IMR-90 (cell line): Measurements from ENCODE around the gene PLXNA4. TPM values are rescaled to one million over a fixed set of nuclear protein-coding genes. Genes with fewer than 3 reads are reported as not detected.

Experiments
- ATAC-seq: fragments of 200-7000 bp; cut with Tn5 transposase; 2 replicates; pipeline ENCODE4 v1.9.1; 2020; ENCODE audit warnings: low read depth, mild to moderate bottlenecking, moderate library complexity
- BruUV-seq: library from RNA; stranded (reverse); fragments of 400-500 nt; replicated peaks from 2 replicates; lab custom pipeline; 2021; lab: Mats Ljungman, UMichigan
- CTCF ChIA-PET: fragments of 300-600 bp; formaldehyde crosslinking; extraction: SDS; loops from one replicate; lab custom pipeline; 2021; ENCODE audit warnings: antibody characterized with exemption; lab: Yijun Ruan, JAX
- POLR2A ChIA-PET: fragments of 300-600 bp; sonication (Branson Sonifier 250); formaldehyde crosslinking; loops from one replicate; lab custom pipeline; 2022; ENCODE audit warnings: antibody characterized with exemption; ENCODE audit not compliant: unreplicated experiment; lab: Charles Lee
- DNase-seq: peaks from one replicate; pipeline ENCODE4 v3.0.0; 2013
- H2AFZ ChIP-seq: replicated peaks from 2 replicates; pipeline ENCODE3; 2013; ENCODE audit warnings: low read length, mild to moderate bottlenecking; ENCODE audit not compliant: poor library complexity
- H2AK5ac ChIP-seq: 2 replicates; pipeline ENCODE4 v1.6.1; 2013; ENCODE audit warnings: low read depth, low read length, inconsistent platforms
- H2AK9ac ChIP-seq: replicated peaks from 2 replicates; pipeline ENCODE3; 2013; ENCODE audit warnings: mild to moderate bottlenecking, low read depth, low read length, moderate library complexity; ENCODE audit not compliant: poor library complexity
- H2BK120ac ChIP-seq: 2 replicates; pipeline ENCODE4 v1.6.1; 2013; ENCODE audit warnings: low read depth, low read length, inconsistent platforms
- H2BK15ac ChIP-seq: 3 replicates; pipeline ENCODE4 v1.6.1; 2013; ENCODE audit warnings: low read depth, low read length, inconsistent platforms
- H2BK20ac ChIP-seq: 2 replicates; pipeline ENCODE4 v1.6.1; 2013; ENCODE audit warnings: low read depth, mild to moderate bottlenecking, inconsistent platforms, low read length, moderate library complexity
- H2BK5ac ChIP-seq: 2 replicates; pipeline ENCODE4 v1.6.1; 2013; ENCODE audit warnings: mild to moderate bottlenecking, low read depth, low read length, inconsistent platforms; ENCODE audit not compliant: poor library complexity, severe bottlenecking
- H3K14ac ChIP-seq: replicated peaks from 2 replicates; pipeline ENCODE4 v1.6.1; 2013; ENCODE audit warnings: low read depth, low read length, inconsistent platforms
- H3K18ac ChIP-seq: 2 replicates; pipeline ENCODE4 v1.6.1; 2013; ENCODE audit warnings: low read depth, low read length, control low read depth
- H3K23ac ChIP-seq: 2 replicates; pipeline ENCODE4 v1.6.1; 2013; ENCODE audit warnings: low read depth, low read length, inconsistent platforms
- H3K27ac ChIP-seq: 2 replicates; pipeline ENCODE4 v1.5.1; 2013; ENCODE audit warnings: mild to moderate bottlenecking, control low read depth, low read length; ENCODE audit not compliant: insufficient read depth
- H3K27me3 ChIP-seq: 2 replicates; pipeline ENCODE4 v1.6.1; 2013; ENCODE audit warnings: low read length; ENCODE audit not compliant: control insufficient read depth, insufficient read depth
- H3K36me3 ChIP-seq: 2 replicates; pipeline ENCODE4 v1.6.1; 2013; ENCODE audit warnings: low read length, mixed read lengths; ENCODE audit not compliant: control insufficient read depth, insufficient read depth
- H3K4ac ChIP-seq: 2 replicates; pipeline ENCODE4 v1.6.1; 2013; ENCODE audit warnings: low read depth, low read length, inconsistent platforms
- H3K4me1 ChIP-seq: 2 replicates; pipeline ENCODE4 v1.6.1; 2013; ENCODE audit warnings: low read length, mixed read lengths; ENCODE audit not compliant: control insufficient read depth, insufficient read depth
- H3K4me2 ChIP-seq: 2 replicates; pipeline ENCODE4 v1.6.1; 2013; ENCODE audit warnings: low read depth, mild to moderate bottlenecking, control low read depth, low read length, moderate library complexity
- H3K4me3 ChIP-seq: 2 replicates; pipeline ENCODE4 v1.5.1; 2013; ENCODE audit warnings: low read depth, mild to moderate bottlenecking, control low read depth, low read length, moderate library complexity; ENCODE audit not compliant: insufficient read depth
- H3K56ac ChIP-seq: 2 replicates; pipeline ENCODE4 v1.6.1; 2013; ENCODE audit warnings: low read length, inconsistent platforms; ENCODE audit not compliant: insufficient read depth; ENCODE audit errors: extremely low read depth
- H3K79me1 ChIP-seq, 2 experiments: 2 replicates each; pipeline ENCODE4 v1.6.1; 2013; ENCODE audit warnings: low read length in 2 of 2, inconsistent platforms in 1 of 2, low read depth in 1 of 2
- H3K9ac ChIP-seq: 2 replicates; pipeline ENCODE4 v1.6.1; 2013; ENCODE audit warnings: low read depth, low read length, control low read depth
- H3K9me1 ChIP-seq: 2 replicates; pipeline ENCODE4 v1.6.1; 2013; ENCODE audit warnings: low read length, inconsistent platforms; ENCODE audit not compliant: insufficient read depth
- H3K9me3 ChIP-seq: 2 replicates; pipeline ENCODE4 v1.6.1; 2013; ENCODE audit warnings: low read length; ENCODE audit not compliant: control insufficient read depth, insufficient read depth
- H4K20me1 ChIP-seq: 2 replicates; pipeline ENCODE4 v1.6.1; 2013; ENCODE audit warnings: low read length, inconsistent platforms; ENCODE audit not compliant: insufficient read depth
- H4K5ac ChIP-seq: 2 replicates; pipeline ENCODE4 v1.6.1; 2013; ENCODE audit warnings: mild to moderate bottlenecking, low read depth, low read length, control low read depth
- H4K8ac ChIP-seq, 2 experiments: 2 replicates each; pipeline ENCODE4 v1.6.1; 2013; ENCODE audit warnings: low read depth in 2 of 2, low read length in 2 of 2, control low read depth in 1 of 2, inconsistent platforms in 1 of 2
- H4K91ac ChIP-seq: 2 replicates; pipeline ENCODE4 v1.6.1; 2013; ENCODE audit warnings: low read depth, low read length, inconsistent platforms; ENCODE audit not compliant: insufficient read depth
- MAFK ChIP-seq: IDR thresholded peaks from 2 replicates; pipeline ENCODE4 v1.6.1; 2012; ENCODE audit warnings: low read depth, low read length, improper control_type of control experiment
- MXI1 ChIP-seq: IDR thresholded peaks from 2 replicates; pipeline ENCODE4 v1.6.1; 2012; ENCODE audit warnings: low read depth, mild to moderate bottlenecking, low read length, moderate library complexity, borderline replicate concordance
- RAD21 ChIP-seq: IDR thresholded peaks from 2 replicates; pipeline ENCODE4 v1.6.1; 2012; ENCODE audit warnings: low read length, improper control_type of control experiment
- WGBS, 2 experiments: methylation state at CpG; one replicate each; pipeline versions ENCODE4 v1.1.5 to v1.1.7; 2013; ENCODE audit warnings: missing lambda C conversion rate in 2 of 2; ENCODE audit not compliant: insufficient read length in 1 of 2; ENCODE audit errors: extremely low coverage in 2 of 2; 5-methylcytosine and 5-hydroxymethylcytosine counted together
- dilution Hi-C: fragments of 300-500 bp; cut with HindIII; formaldehyde crosslinking; loops from one replicate; pipeline ENCODE4 v1.14.3; 2018; ENCODE audit warnings: low sequenced_read_pairs; ENCODE audit not compliant: unreplicated experiment
- in situ Hi-C: fragments of 300-500 bp; cut with MboI; formaldehyde crosslinking; loops from 3 replicates; pipeline ENCODE4 v1.14.3; 2019; ENCODE audit warnings: low sequenced_read_pairs, inconsistent platforms, mixed read lengths
- intact Hi-C: fragments of 100-400 bp; cut with micrococcal nuclease; formaldehyde crosslinking; loops from 2 replicates; pipeline ENCODE4 v1.10.0; 2022
- polyA plus RNA-seq, 3 experiments: library from polyadenylated mRNA; depleted of rRNA; stranded (reverse); fragments of >200 nt; gene quantifications; 2 replicates each; pipeline ENCODE4 v1.2.3, GENCODE V29; 2012; ENCODE audit warnings: low replicate concordance in 1 of 3
- total RNA-seq: library from RNA; depleted of rRNA; stranded (reverse); fragments of >200 nt; gene quantifications from 2 replicates; pipeline ENCODE4 v1.2.3, GENCODE V29; 2012

PLXNA4 gene
- total and polyA plus RNA-seq, 2 of the 4 experiments (the other 2 are of a cell fraction), result under 0.01 TPM

GRCh38 chr7:132169730-132170129 lies 406.5 kb downstream of the PLXNA4 start:
- Histone ChIP-seq H3K9me1 (no peaks in the 10 kb centered on the region), H4K20me1 (no peaks in the 10 kb centered on the region), H3K4me2 (no peak overlapping the region), H3K4me1 (no peaks in the 10 kb centered on the region), H3K4ac (no peak overlapping the region), H2BK5ac (no peak overlapping the region), H2AK5ac (no peak overlapping the region), H2BK15ac (no peak overlapping the region), H4K91ac (no peak overlapping the region), H3K9me3 (no peaks in the 10 kb centered on the region), H2AFZ (no peak overlapping the region), H3K27ac (no peak overlapping the region), H3K27me3 (no peaks in the 10 kb centered on the region; the same call in 1 of the 2 replicates), H2BK120ac (no peak overlapping the region), H3K79me1 (no peaks in the 10 kb centered on the region), H4K5ac (no peak overlapping the region), H2AK9ac (no peak overlapping the region), H3K9ac (no peak overlapping the region), H3K14ac (no peak overlapping the region), H4K8ac (no peak overlapping the region), H3K36me3 (no peaks in the 10 kb centered on the region), H3K56ac (no peak overlapping the region), H3K18ac (no peak overlapping the region), H3K23ac (no peak overlapping the region), H3K4me3 (no peak overlapping the region), H2BK20ac (no peak overlapping the region)
- DNase-seq (no peak), ATAC-seq (no peak)
- in situ Hi-C loops, result no loop called here
- 75% methylated on average over 4 of the region's 9 CpGs; no CpG with 5 or more reads in 1 of the 2 experiments for WGBS, 2 experiments
- TF ChIP-seq MXI1 (no peak), MAFK (no peak), RAD21 (no peak)
- POLR2A ChIA-PET, result no interaction called here
- BruUV-seq, result no TSS peak
- dilution Hi-C loops, result no loop called here
- CTCF ChIA-PET, result no interaction called here
- intact Hi-C loops, result no loop called here
